ENCODE results near the gene IL11.
"Not testable (repeated sequence)": the region's sequence is repeated elsewhere in the genome, so short reads cannot be mapped to it uniquely, and the experiment has no call there.

IL11 gene

GRCh38 chr19:55370305-55370988 is at the start of gene IL11:
Gene IL11, minus strand, starts transcription at chr19:55370463. Its CDS starts 153 bp downstream, at chr19:55370310.
- H3K9me3 Mint-ChIP-seq (ENCODE audit: low read depth), result no peaks in the 10 kb centered on the region

GRCh38 chr19:55419624-55420236 is 49.5 kb upstream of the IL11 start:
- Mint-ChIP-seq H3K27me3 (peaks cover 1% of the 10 kb centered on the region), H3K27ac (no peak overlapping the region), H3K4me3 (no peak overlapping the region), H3K36me3 (no peaks in the 10 kb centered on the region), H3K9me3 (ENCODE audit: low read depth) (no peaks in the 10 kb centered on the region), H3K4me1 (ENCODE audit: low read depth) (peaks cover 18% of the 10 kb centered on the region)

More at GRCh38 chr19:55370305-55370988, at the start of gene IL11:
- Mint-ChIP-seq H3K4me3 (peak within 1 kb of the TSS; percentile 79), H3K27ac (no peak within 1 kb of the TSS), H3K27me3 (peaks cover 18% of the 10 kb centered on the region), H3K36me3 (peaks cover 2% of the 10 kb centered on the region), H3K4me1 (ENCODE audit: low read depth) (peaks cover 16% of the 10 kb centered on the region)

- Mint-ChIP-seq H3K4me1 (ENCODE audit: low read depth) (peaks cover 18% of the 10 kb centered on the region), H3K4me3 (no peak overlapping the region), H3K27me3 (peaks cover 1% of the 10 kb centered on the region), H3K27ac (no peak overlapping the region), H3K36me3 (no peaks in the 10 kb centered on the region), H3K9me3 (ENCODE audit: low read depth) (no peaks in the 10 kb centered on the region)
These were observed 48.8 kb upstream of the IL11 start for GRCh38 chr19:55419103-55419502.

GRCh38 chr19:55418185-55418584 is 47.9 kb upstream of the IL11 start:
- Mint-ChIP-seq H3K4me3 (no peak overlapping the region), H3K27ac (no peak overlapping the region), H3K36me3 (no peaks in the 10 kb centered on the region), H3K9me3 (ENCODE audit: low read depth) (no peaks in the 10 kb centered on the region), H3K27me3 (peaks cover 1% of the 10 kb centered on the region), H3K4me1 (ENCODE audit: low read depth) (peaks cover 18% of the 10 kb centered on the region)

- H3K9me3 Mint-ChIP-seq (ENCODE audit: low read depth), result peaks cover 3% of the 10 kb centered on the region
- H3K27me3 Mint-ChIP-seq, result no peaks in the 10 kb centered on the region
- no peak overlapping the region for H3K4me3 Mint-ChIP-seq
- no peak overlapping the region for H3K27ac Mint-ChIP-seq
- peaks cover 28% of the 10 kb centered on the region for H3K4me1 Mint-ChIP-seq (ENCODE audit: low read depth)
- peaks cover 3% of the 10 kb centered on the region for H3K36me3 Mint-ChIP-seq
These were observed 39.9 kb upstream of the IL11 start for GRCh38 chr19:55410168-55410567.

GRCh38 chr19:55409179-55409578 is 38.9 kb upstream of the IL11 start:
- H3K27ac Mint-ChIP-seq; H3K36me3 Mint-ChIP-seq; H3K9me3 Mint-ChIP-seq (ENCODE audit: low read depth); H3K27me3 Mint-ChIP-seq: not testable (repeated sequence)
- Mint-ChIP-seq H3K4me3 (peak overlapping the region; percentile 11), H3K4me1 (ENCODE audit: low read depth) (peaks cover 28% of the 10 kb centered on the region)

GRCh38 chr19:55408533-55408872 is 38.2 kb upstream of the IL11 start:
- Mint-ChIP-seq H3K4me1 (ENCODE audit: low read depth) (peaks cover 28% of the 10 kb centered on the region), H3K27me3 (no peaks in the 10 kb centered on the region), H3K36me3 (peaks cover 3% of the 10 kb centered on the region), H3K9me3 (ENCODE audit: low read depth) (peaks cover 3% of the 10 kb centered on the region), H3K27ac (peak overlapping the region; percentile 95), H3K4me3 (peak overlapping the region; percentile 89)

GRCh38 chr19:55407800-55408532 is 37.7 kb upstream of the IL11 start:
- peaks cover 28% of the 10 kb centered on the region for H3K4me1 Mint-ChIP-seq (ENCODE audit: low read depth)
- H3K9me3 Mint-ChIP-seq (ENCODE audit: low read depth), result peaks cover 3% of the 10 kb centered on the region
- H3K27ac Mint-ChIP-seq, result peak overlapping the region; percentile 95
- peaks cover 3% of the 10 kb centered on the region for H3K36me3 Mint-ChIP-seq
- no peaks in the 10 kb centered on the region for H3K27me3 Mint-ChIP-seq
- peak overlapping the region; percentile 89 for H3K4me3 Mint-ChIP-seq

- Mint-ChIP-seq H3K4me3 (peak within 1 kb of the TSS; percentile 89), H3K27ac (peak within 1 kb of the TSS; percentile 95), H3K4me1 (ENCODE audit: low read depth) (peaks cover 28% of the 10 kb centered on the region)
- H3K27me3 Mint-ChIP-seq; H3K36me3 Mint-ChIP-seq; H3K9me3 Mint-ChIP-seq (ENCODE audit: low read depth): not testable (repeated sequence)
These were observed 37.2 kb upstream of the IL11 start, which contains the start of gene UBE2S for GRCh38 chr19:55407550-55407799. Gene UBE2S, minus strand, starts transcription at chr19:55407788. Its CDS starts 199 bp downstream, at chr19:55407589.

GRCh38 chr19:55406826-55407549 is 36.7 kb upstream of the IL11 start:
- Mint-ChIP-seq H3K9me3 (ENCODE audit: low read depth) (peaks cover 3% of the 10 kb centered on the region), H3K27me3 (no peaks in the 10 kb centered on the region), H3K27ac (peak overlapping the region; percentile 28), H3K4me1 (ENCODE audit: low read depth) (peaks cover 29% of the 10 kb centered on the region), H3K4me3 (peak overlapping the region; percentile 89), H3K36me3 (peaks cover 3% of the 10 kb centered on the region)

- Mint-ChIP-seq H3K4me3 (peak overlapping the region; percentile 89), H3K9me3 (ENCODE audit: low read depth) (peaks cover 3% of the 10 kb centered on the region), H3K4me1 (ENCODE audit: low read depth) (peaks cover 29% of the 10 kb centered on the region), H3K27ac (peak overlapping the region; percentile 28), H3K36me3 (peaks cover 3% of the 10 kb centered on the region), H3K27me3 (no peaks in the 10 kb centered on the region)
These were observed 36.0 kb upstream of the IL11 start for GRCh38 chr19:55406091-55406825.

GRCh38 chr19:55405638-55406037 is 35.4 kb upstream of the IL11 start:
- Mint-ChIP-seq H3K36me3 (peaks cover 3% of the 10 kb centered on the region), H3K27me3 (no peaks in the 10 kb centered on the region), H3K4me3 (peak overlapping the region; percentile 89)

GRCh38 chr19:55402509-55402908 is 32.2 kb upstream of the IL11 start:
- Mint-ChIP-seq H3K4me3 (no peak overlapping the region), H3K9me3 (ENCODE audit: low read depth) (no peaks in the 10 kb centered on the region), H3K27me3 (no peaks in the 10 kb centered on the region), H3K4me1 (ENCODE audit: low read depth) (peaks cover 23% of the 10 kb centered on the region), H3K36me3 (peaks cover 3% of the 10 kb centered on the region), H3K27ac (no peak overlapping the region)

More at GRCh38 chr19:55405638-55406037, 35.4 kb upstream of the IL11 start:
- no peak overlapping the region for H3K27ac Mint-ChIP-seq
- peaks cover 3% of the 10 kb centered on the region for H3K9me3 Mint-ChIP-seq (ENCODE audit: low read depth)
- H3K4me1 Mint-ChIP-seq (ENCODE audit: low read depth), result peaks cover 29% of the 10 kb centered on the region

GRCh38 chr19:55401390-55401789 is 31.1 kb upstream of the IL11 start:
- peaks cover 19% of the 10 kb centered on the region for H3K4me1 Mint-ChIP-seq (ENCODE audit: low read depth)
- not testable (repeated sequence) for H3K36me3 Mint-ChIP-seq; H3K4me3 Mint-ChIP-seq; H3K9me3 Mint-ChIP-seq (ENCODE audit: low read depth); H3K27ac Mint-ChIP-seq; H3K27me3 Mint-ChIP-seq

Data from activated naive CD8-positive, alpha-beta T cell (primary cell).